GM12891 (cell line): ENCODE results near the gene ALG11.

Experiments used
- POLR2A ChIP-seq: IDR thresholded peaks from 2 replicates; pipeline ENCODE4 v1.6.1; 2011; ENCODE audit warnings: low read depth, low read length, control low read depth
- POLR2AphosphoS5 ChIP-seq: IDR thresholded peaks from 2 replicates; pipeline ENCODE4 v1.6.1; 2011; ENCODE audit warnings: low read depth, low read length, control low read depth
- TAF1 ChIP-seq: IDR thresholded peaks from 2 replicates; pipeline ENCODE4 v1.6.1; 2011; ENCODE audit warnings: low read depth, low read length, control low read depth

DNA sequence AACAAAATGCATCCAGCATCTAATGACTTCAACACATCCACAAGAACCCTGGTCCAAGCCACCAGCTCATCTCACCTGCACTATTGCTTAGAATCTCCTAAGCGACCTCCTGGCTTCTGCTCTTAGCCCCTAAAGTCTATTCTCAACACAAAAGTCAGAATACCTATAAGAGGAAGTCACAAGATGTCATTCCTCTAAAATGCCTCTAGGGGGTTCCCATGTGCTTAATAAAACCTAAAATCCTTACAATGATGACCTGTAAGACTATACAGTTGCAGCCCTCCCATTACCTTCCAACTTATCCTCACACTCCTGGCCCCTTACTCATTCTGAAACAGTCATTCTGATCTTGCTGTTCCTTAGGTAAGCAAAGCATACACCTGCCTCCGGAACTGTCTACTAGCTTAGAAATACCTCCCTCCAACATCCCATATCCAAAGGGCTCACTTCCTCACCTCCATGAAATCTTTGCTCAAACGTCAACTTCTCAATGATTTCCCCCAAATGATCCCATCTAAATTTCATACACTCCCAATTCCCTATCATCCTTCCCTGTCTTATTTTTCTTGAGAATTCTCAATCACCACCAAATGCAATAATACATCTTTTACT is 11.0 kb upstream of the ALG11 start:
- TF ChIP-seq POLR2AphosphoS5 = no peak
- TF ChIP-seq TAF1 = no peak
- no peak for TF ChIP-seq POLR2A
